ENCODE data around the gene CCDC3. TPM values are rescaled to one million over a fixed set of nuclear protein-coding genes. Genes with fewer than 3 reads are reported as not detected.

CCDC3 gene
- total RNA-seq, 2 donors from 2014 or later = 17.6 to 41.8 TPM

GRCh38 chr10:12877150-12877549 lies 124.4 kb downstream of the CCDC3 start:
- no peak for DNase-seq (ENCODE audit: low spot score)
- Histone ChIP-seq H3K36me3 (no peaks in the 10 kb centered on the region), H3K27me3 (replicated peaks; ENCODE audit: insufficient read depth) (no peaks in the 10 kb centered on the region), H3K9me3 (no peaks in the 10 kb centered on the region), H3K4me1 (replicated peaks) (peaks cover 6% of the 10 kb centered on the region), H3K27ac (no peak overlapping the region), H3K4me3 (no peak overlapping the region)
- WGBS = 53% methylated on average over 3 of the region's 3 CpGs
- intact Hi-C loops (cut with DNase I) = no loop called here
- TF ChIP-seq CTCF (IDR thresholded peaks at IDR 0.05) = no peak
- TF ChIP-seq POLR2AphosphoS5 (IDR thresholded peaks at IDR 0.05) = no peak
- no peak for TF ChIP-seq POLR2A (IDR thresholded peaks at IDR 0.05)

GRCh38 chr10:12876266-12876665 lies 125.2 kb downstream of the CCDC3 start:
- no peaks in the 10 kb centered on the region for H3K27me3 ChIP-seq (replicated peaks; ENCODE audit: insufficient read depth)
- 79% methylated on average over 5 of the region's 5 CpGs for WGBS
- no peaks in the 10 kb centered on the region for H3K9me3 ChIP-seq
- no peak overlapping the region for H3K4me3 ChIP-seq
- intact Hi-C loops (cut with DNase I) = no loop called here
- no peak for TF ChIP-seq CTCF (IDR thresholded peaks at IDR 0.05)
- no peak for TF ChIP-seq POLR2A (IDR thresholded peaks at IDR 0.05)
- no peak for TF ChIP-seq POLR2AphosphoS5 (IDR thresholded peaks at IDR 0.05)
- peaks cover 6% of the 10 kb centered on the region for H3K4me1 ChIP-seq (replicated peaks)
- peak overlapping the region in 1 of 2 donors; percentile 18 for H3K27ac ChIP-seq
- H3K36me3 ChIP-seq = no peaks in the 10 kb centered on the region
- DNase-seq (ENCODE audit: low spot score) = no peak

GRCh38 chr10:12875100-12875499 lies 126.4 kb downstream of the CCDC3 start:
- Histone ChIP-seq H3K4me1 (replicated peaks) (peaks cover 6% of the 10 kb centered on the region), H3K36me3 (no peaks in the 10 kb centered on the region), H3K9me3 (no peaks in the 10 kb centered on the region), H3K27me3 (replicated peaks; ENCODE audit: insufficient read depth) (no peaks in the 10 kb centered on the region), H3K27ac (peak overlapping the region; percentile 24 to 47), H3K4me3 (no peak overlapping the region)
- intact Hi-C loops (cut with DNase I) = no loop called here
- 13% methylated on average over 5 of the region's 5 CpGs for WGBS
- DNase-seq (ENCODE audit: low spot score) = peak; percentile 77
- TF ChIP-seq POLR2AphosphoS5 (IDR thresholded peaks at IDR 0.05) (peak; percentile 87), POLR2A (IDR thresholded peaks at IDR 0.05) (no peak)

- TF ChIP-seq POLR2AphosphoS5 (IDR thresholded peaks at IDR 0.05) = no peak
- no peak for TF ChIP-seq CTCF (IDR thresholded peaks at IDR 0.05)
- TF ChIP-seq POLR2A (IDR thresholded peaks at IDR 0.05) = no peak
- WGBS = 79% methylated on average over 6 of the region's 6 CpGs
Observed at GRCh38 chr10:12874501-12874900, 127.0 kb downstream of the CCDC3 start.

GRCh38 chr10:12873172-12873571 lies 128.3 kb downstream of the CCDC3 start:
- peak overlapping the region; percentile 62 to 63 for H3K27ac ChIP-seq

More at GRCh38 chr10:12874501-12874900, 127.0 kb downstream of the CCDC3 start:
- intact Hi-C loops (cut with DNase I) = loop anchor here (5.0 kb wide), 1 partner anchor 77 kb away; no protein-coding TSS in a partner anchor
- Histone ChIP-seq H3K27me3 (replicated peaks; ENCODE audit: insufficient read depth) (no peaks in the 10 kb centered on the region), H3K27ac (no peak overlapping the region), H3K9me3 (no peaks in the 10 kb centered on the region), H3K4me3 (no peak overlapping the region), H3K36me3 (no peaks in the 10 kb centered on the region), H3K4me1 (replicated peaks) (peaks cover 6% of the 10 kb centered on the region)
- no peak for DNase-seq (ENCODE audit: low spot score)

GRCh38 chr10:12872577-12872976 lies 128.9 kb downstream of the CCDC3 start:
- Histone ChIP-seq H3K9me3 (no peaks in the 10 kb centered on the region), H3K27ac (peak overlapping the region; percentile 62 to 63), H3K4me3 (no peak overlapping the region), H3K36me3 (no peaks in the 10 kb centered on the region), H3K4me1 (replicated peaks) (peaks cover 6% of the 10 kb centered on the region), H3K27me3 (replicated peaks; ENCODE audit: insufficient read depth) (no peaks in the 10 kb centered on the region)
- peak; percentile 16 for DNase-seq (ENCODE audit: low spot score)
- WGBS = 45% methylated on average over 9 of the region's 9 CpGs
- intact Hi-C loops (cut with DNase I) = loop anchor here (5.0 kb wide), 1 partner anchor 75 kb away; no protein-coding TSS in a partner anchor
- TF ChIP-seq POLR2AphosphoS5 (IDR thresholded peaks at IDR 0.05) (no peak), POLR2A (IDR thresholded peaks at IDR 0.05) (no peak), CTCF (IDR thresholded peaks at IDR 0.05) (no peak)

More at GRCh38 chr10:12873172-12873571, 128.3 kb downstream of the CCDC3 start:
- Histone ChIP-seq H3K36me3 (no peaks in the 10 kb centered on the region), H3K27me3 (replicated peaks; ENCODE audit: insufficient read depth) (no peaks in the 10 kb centered on the region), H3K9me3 (no peaks in the 10 kb centered on the region), H3K4me3 (no peak overlapping the region), H3K4me1 (replicated peaks) (peaks cover 6% of the 10 kb centered on the region)
- WGBS = 29% methylated on average over 8 of the region's 8 CpGs
- TF ChIP-seq POLR2A (IDR thresholded peaks at IDR 0.05) = no peak
- DNase-seq (ENCODE audit: low spot score) = peak; percentile 17
- intact Hi-C loops (cut with DNase I) = loop anchor here (5.0 kb wide), 1 partner anchor 76 kb away; no protein-coding TSS in a partner anchor
